Measurements from ENCODE around the gene ADAM10.

Gene ADAM10

DNA sequence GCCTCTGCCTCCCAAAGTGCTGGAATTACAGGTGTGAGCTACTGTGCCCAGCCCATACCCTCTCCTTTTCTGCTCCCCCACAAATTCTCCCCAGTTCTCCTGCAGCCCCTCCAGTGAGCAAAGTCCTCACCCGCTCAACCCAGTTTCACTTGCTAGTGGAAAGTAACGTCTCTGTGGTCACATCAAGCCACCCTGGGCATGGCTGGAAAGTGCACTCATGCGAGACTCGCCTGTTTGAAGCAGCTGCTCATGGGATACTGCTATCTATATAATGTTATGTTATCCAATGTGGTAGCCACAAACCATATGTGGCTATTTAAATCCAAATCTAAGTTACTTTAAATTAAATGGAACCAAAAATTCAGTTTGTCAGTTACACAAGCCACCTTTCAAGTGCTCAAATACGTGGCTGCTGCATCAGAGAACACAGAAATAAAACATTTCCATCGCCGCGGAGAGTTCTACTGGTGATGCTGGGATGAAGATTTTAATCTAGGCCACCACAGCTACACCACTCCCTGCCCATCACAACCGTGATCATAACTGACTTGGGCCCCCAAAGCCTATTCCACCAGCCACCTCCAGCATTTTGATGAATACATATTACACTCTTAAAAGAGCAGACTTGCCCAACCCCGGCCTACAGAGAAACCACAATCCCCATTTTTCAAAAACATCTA, 198.3 kb downstream of the ADAM10 start:
- peak; percentile 9 for DNase-seq (ENCODE audit: low read depth)

GRCh38 chr15:58549785-58550074, 199.8 kb downstream of the ADAM10 start:
- no peak for DNase-seq (ENCODE audit: low read depth)

GRCh38 chr15:58549013-58549784, 200.3 kb downstream of the ADAM10 start:
- no peak for DNase-seq (ENCODE audit: low read depth)

DNA sequence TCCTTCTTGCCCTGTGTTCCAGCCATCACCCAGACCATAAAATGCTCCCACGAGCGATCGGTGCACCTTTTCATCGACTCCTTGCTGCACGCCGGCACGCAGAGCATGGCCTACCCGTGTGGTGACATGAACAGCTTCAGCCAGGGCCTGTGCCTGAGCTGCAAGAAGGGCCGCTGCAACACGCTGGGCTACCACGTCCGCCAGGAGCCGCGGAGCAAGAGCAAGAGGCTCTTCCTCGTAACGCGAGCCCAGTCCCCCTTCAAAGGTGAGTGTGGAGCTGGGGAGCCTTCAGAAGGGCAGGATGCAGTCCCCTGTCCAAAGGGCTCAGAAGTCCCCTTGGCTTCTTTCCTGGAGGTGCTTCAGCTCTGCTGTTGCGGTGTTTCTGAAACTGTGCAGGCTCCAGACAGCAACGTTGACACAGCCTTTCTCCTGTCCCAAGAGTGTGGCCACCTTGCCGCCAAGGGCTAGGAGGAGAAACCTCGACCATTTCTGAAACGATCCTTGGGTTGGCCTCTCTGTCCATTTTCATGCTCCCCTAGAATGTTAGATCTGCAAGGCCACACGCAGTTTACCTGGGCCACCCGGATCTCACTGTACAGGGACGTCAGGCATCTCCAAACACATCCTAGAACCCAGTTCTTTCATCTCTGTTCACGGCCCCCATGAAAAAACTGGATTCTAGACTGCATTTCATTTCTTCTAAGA, 201.0 kb downstream of the ADAM10 start:
- DNase-seq (ENCODE audit: low read depth): no peak

- no peak for DNase-seq (ENCODE audit: low read depth)
These were observed 201.7 kb downstream of the ADAM10 start for GRCh38 chr15:58547628-58548307.

DNA sequence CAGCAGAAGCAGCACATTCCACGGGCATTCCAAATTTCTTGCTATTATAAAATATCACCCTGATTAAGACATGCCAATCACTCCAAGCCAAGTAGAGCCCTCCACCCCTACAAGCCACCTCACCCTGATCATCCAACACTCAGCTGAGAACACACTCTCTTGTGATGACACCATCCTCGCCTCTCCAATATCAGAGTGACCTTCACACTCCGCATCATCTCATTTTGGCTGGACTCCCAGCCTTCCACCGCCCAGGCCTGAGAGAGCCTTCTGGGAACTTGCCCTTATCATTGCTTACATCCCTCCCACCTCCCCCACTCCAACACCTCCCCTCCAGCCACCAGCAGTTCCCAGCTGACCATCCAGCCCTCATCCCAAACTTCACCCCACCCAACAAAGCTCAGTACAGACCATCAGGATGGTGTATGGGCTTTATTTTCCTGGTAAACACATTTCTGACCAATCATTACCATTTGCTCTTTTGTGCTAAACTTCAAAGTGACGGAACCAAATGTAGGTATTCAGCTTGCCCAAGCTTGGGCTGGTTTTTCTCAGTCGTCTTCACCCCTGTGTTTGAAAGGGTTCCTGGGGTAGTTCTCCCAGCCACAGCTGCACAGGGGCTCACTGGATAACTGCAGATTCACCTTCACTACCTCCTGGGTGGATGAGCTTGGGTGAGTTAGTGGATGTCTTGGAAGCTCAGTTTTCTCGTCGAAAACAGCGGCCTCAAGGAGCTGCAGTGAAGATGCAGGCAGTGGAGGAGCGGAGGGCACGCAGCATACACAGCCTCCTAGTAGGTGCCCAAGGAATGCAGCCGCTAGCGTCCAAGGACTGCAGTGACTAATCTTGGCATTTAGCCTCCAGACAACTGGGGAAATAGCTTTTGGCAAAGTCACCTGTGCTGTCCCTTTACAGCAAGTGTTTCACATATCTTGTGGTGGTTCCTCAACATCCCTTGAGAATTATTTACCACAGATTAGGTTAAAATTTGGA, 202.6 kb downstream of the ADAM10 start:
- no peak for DNase-seq (ENCODE audit: low read depth)

DNA sequence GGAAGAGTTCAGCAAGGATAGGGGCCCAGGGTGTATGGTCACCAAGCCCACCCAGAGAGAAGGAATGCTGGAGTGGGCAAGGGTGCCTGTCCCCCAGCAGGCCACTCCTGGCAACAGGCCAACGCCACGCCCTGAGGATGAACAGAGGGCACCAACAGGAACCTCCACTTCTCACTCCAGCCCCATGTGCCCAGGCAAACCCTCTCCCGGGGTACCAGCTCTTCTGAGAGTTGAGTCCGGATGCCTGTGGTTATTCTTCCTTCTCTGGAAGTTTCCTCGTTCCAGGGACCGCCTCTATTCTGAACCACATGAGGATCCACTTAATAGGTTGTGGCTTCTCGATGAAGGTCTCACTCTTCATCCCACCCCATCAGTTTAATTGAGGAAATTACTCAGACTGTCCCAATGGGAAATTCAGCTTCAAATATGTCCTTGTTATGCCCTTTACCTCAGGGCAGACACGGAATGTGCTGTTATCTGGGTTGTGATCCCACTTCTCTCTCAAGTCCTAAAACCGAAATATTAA, 203.4 kb downstream of the ADAM10 start:
- no peak for DNase-seq (ENCODE audit: low read depth)

- DNase-seq (ENCODE audit: low read depth): peak; percentile 15
These were observed 204.0 kb downstream of the ADAM10 start for GRCh38 chr15:58545307-58546065.

DNA sequence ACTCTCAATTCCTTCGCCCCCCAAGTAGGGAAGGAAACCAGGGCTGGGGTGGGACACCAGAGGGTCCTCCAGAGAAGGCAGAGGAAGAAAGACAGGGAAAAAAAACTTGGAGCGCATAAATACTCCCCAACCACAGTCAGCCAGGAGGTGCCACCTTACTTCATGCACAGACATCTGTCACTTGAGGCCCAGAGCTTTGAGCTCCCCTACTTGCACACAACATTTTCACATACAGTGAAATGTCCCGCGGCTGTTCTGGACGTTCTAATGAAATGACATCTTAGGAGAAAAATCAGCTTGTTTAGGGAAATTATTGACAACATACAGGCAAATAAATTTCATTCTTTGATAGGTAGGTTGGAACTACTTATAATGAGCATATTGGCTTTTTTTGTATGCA, 204.8 kb downstream of the ADAM10 start:
- DNase-seq (ENCODE audit: low read depth): no peak

DNA sequence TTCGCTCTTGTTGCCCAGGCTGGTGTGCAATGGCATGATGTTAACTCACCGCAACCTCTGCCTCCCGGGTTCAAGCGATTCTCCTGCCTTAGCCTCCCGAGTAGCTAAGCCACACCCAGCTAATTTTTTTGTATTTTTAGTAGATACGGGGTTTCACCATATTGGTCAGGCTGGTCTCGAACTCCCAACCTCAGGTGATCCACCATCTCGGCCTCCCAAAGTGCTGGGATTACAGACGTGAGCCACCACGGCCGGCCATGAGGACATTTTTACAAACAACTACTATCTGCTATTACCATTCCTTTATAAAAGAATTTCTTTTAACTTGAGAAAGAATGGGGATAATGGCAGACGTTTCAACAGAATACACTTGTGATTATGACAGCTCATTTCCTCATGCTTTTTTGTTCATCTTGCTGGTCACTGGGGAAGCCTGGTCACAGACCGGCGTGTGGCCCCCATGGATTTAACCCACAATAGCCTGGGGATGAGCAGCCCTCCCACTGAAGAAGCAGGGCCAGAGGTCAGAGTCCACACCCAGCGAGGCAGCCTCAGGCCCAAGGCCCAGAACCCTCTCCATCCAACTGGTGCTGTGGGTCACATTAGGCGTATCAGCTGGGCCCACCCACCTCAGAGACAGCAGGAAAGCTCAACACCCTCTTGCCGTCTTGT, 205.7 kb downstream of the ADAM10 start:
- DNase-seq (ENCODE audit: low read depth): no peak

DNA sequence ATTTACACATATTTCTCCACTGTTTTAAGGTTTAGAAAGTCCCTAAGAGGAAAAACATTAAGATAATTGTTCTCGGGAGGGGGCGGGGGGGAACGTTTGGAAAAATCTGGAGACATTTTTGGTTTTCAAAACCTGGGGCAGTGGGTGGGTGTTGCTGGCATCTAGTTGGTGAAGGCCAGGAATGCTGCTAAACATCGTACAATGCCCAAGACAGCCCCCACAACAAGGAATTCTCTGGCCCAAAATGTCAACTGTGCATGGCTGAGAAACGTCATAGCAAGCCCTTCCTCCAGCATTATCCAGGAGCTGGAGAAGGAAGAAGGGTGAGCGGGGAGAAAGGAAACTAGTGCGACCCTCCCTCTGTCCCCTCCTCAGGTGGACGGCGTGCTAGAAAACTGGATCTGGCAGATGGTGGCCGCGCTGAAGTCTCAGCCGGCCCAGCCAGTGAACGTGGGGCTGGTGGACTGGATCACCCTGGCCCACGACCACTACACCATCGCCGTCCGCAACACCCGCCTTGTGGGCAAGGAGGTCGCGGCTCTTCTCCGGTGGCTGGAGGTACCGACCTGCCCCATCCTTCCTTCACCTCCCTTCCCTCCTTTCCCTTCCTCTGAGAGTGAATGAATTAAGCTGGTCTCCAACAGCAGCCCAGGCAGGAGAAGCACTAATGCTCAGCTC, 208.0 kb downstream of the ADAM10 start:
- no peak for DNase-seq (ENCODE audit: low read depth)

DNA sequence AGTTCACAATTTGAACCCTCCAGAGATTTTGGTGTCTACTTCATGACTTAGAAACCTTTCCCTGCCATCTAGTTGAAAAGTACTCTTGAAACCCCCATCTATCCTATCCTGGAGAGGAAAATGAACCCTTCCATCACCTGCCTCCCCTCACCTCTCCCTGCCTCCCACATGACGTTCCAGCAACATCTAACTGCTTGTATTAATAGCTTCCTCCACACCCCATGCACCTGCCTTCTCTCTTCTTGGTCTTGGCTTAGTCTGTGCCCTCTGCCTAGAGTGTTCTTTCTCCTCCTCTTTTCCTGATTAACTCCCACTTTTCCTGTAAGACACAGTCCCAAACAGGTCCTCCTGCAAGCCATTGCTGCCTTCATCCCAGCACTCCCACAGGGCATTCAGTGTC, 210.0 kb downstream of the ADAM10 start:
- no peak for DNase-seq (ENCODE audit: low read depth)

DNA sequence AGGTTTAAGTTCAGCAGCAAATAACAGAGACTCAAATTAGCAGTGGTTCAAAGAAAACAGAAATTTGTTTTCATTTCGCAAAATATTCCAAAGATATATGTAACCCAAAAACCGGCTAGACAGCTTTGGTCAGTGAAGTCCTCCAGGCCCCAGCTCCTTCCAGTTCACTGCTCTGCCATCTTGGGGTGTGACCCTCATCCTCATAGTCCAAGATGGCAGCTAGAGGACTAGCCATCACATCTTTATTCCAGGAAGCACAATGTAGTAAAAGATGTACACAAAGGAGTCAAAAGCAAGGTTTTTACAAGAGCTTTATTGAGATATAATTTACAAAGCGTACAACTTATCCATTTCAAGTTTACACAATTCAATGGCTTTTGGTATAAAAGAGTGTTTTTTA, 210.6 kb downstream of the ADAM10 start:
- DNase-seq (ENCODE audit: low read depth): no peak

Measured in stimulated activated CD8-positive, alpha-beta memory T cell treated with anti-CD3 and anti-CD28 coated beads, Interleukin-4, amount 100 ng/mL, for 24 hours (primary cell).